PC-9 (cell line): ENCODE data around the gene HBA1. TPM values are rescaled to one million over a fixed set of nuclear protein-coding genes. Genes with fewer than 3 reads are reported as not detected.
"Not testable (repeated sequence)": the region's sequence is repeated elsewhere in the genome, so short reads cannot be mapped to it uniquely, and the experiment has no call there.

Experiments
- BruUV-seq: library from RNA; stranded (reverse); fragments of 400-500 nt; replicated peaks from 2 replicates; lab custom pipeline; 2021; lab: Mats Ljungman, UMichigan
- CTCF ChIA-PET: fragments of 300-600 bp; sonication (Branson Sonifier 250); formaldehyde crosslinking; loops from one replicate; lab custom pipeline; 2022; ENCODE audit warnings: antibody characterized with exemption; lab: Charles Lee
- POLR2A ChIA-PET: fragments of 300-600 bp; sonication (Branson Sonifier 250); formaldehyde crosslinking; loops from one replicate; lab custom pipeline; 2022; ENCODE audit warnings: antibody characterized with exemption; ENCODE audit not compliant: unreplicated experiment; lab: Charles Lee
- DNase-seq, 2 experiments: peaks; one replicate each; pipeline versions ENCODE4 v3.0.0 to v3.0.0-alpha.2; 2015 to 2022; ENCODE audit warnings: mixed read lengths in 1 of 2
- H2AFZ ChIP-seq: fragments of 200-600 bp; sonication (generic); 2 replicates; pipeline ENCODE4 v1.8.1; 2017; ENCODE audit warnings: antibody characterized with exemption
- H3F3A ChIP-seq: fragments of 200-600 bp; sonication (generic); 2 replicates; pipeline ENCODE4 v1.8.1; 2017; ENCODE audit warnings: antibody characterized with exemption, mild to moderate bottlenecking, low read depth; ENCODE audit not compliant: insufficient read depth
- H3K27ac ChIP-seq: fragments of 200-600 bp; sonication (generic); 2 replicates; pipeline ENCODE4 v1.6.1; 2016; ENCODE audit warnings: mixed run types
- H3K27me3 ChIP-seq: fragments of 200-600 bp; sonication (generic); 2 replicates; pipeline ENCODE4 v1.6.1; 2016; ENCODE audit warnings: low read depth, mixed run types; ENCODE audit not compliant: insufficient read depth
- H3K36me3 ChIP-seq: fragments of 200-600 bp; sonication (generic); 2 replicates; pipeline ENCODE4 v1.6.1; 2016; ENCODE audit warnings: low read depth, mixed run types
- H3K4me1 ChIP-seq: fragments of 200-600 bp; sonication (generic); replicated peaks from 2 replicates; pipeline ENCODE4 v1.6.1; 2016; ENCODE audit warnings: mixed run types; ENCODE audit not compliant: insufficient read depth
- H3K4me2 ChIP-seq: fragments of 200-600 bp; sonication (generic); 2 replicates; pipeline ENCODE4 v1.6.1; 2017; ENCODE audit warnings: mixed run types
- H3K4me3 ChIP-seq: fragments of 200-600 bp; sonication (generic); 2 replicates; pipeline ENCODE4 v1.6.1; 2016; ENCODE audit warnings: mixed run types
- H3K79me2 ChIP-seq: fragments of 200-600 bp; sonication (generic); 2 replicates; pipeline ENCODE4 v1.6.1; 2017; ENCODE audit warnings: low read depth, mixed run types
- H3K9me2 ChIP-seq: fragments of 200-600 bp; sonication (generic); 2 replicates; pipeline ENCODE4 v1.8.1; 2017; ENCODE audit warnings: mild to moderate bottlenecking; ENCODE audit not compliant: insufficient read depth
- H3K9me3 ChIP-seq: fragments of 200-600 bp; sonication (generic); 2 replicates; pipeline ENCODE4 v1.8.1; 2016; ENCODE audit warnings: low read depth; ENCODE audit not compliant: insufficient read depth
- H4K20me1 ChIP-seq: fragments of 200-600 bp; sonication (generic); 2 replicates; pipeline ENCODE4 v1.8.1; 2017; ENCODE audit not compliant: insufficient read depth
- EZH2 ChIP-seq: fragments of 200-600 bp; sonication (generic); IDR thresholded peaks from 2 replicates; pipeline ENCODE4 v1.8.0; 2017; ENCODE audit warnings: antibody characterized with exemption, low read depth
- intact Hi-C: fragments of 100-400 bp; cut with micrococcal nuclease; formaldehyde crosslinking; loops from one replicate; pipeline ENCODE4 v1.10.0; 2022; ENCODE audit not compliant: unreplicated experiment
- total RNA-seq: library from RNA; stranded (reverse); gene quantifications from 2 replicates; pipeline ENCODE4 v1.2.3, GENCODE V29; 2021
- TF ChIP-seq, protein P1 (sequence below): fragments of 200-600 bp; sonication (generic); conservative IDR thresholded peaks from 2 replicates; pipeline ENCODE4 v1.6.1; 2017; ENCODE audit warnings: mixed run types, antibody characterized with exemption, mild to moderate bottlenecking, moderate library complexity

HBA1 gene
- total RNA-seq, 1 experiment from 2014 or later, result not detected

DNA sequence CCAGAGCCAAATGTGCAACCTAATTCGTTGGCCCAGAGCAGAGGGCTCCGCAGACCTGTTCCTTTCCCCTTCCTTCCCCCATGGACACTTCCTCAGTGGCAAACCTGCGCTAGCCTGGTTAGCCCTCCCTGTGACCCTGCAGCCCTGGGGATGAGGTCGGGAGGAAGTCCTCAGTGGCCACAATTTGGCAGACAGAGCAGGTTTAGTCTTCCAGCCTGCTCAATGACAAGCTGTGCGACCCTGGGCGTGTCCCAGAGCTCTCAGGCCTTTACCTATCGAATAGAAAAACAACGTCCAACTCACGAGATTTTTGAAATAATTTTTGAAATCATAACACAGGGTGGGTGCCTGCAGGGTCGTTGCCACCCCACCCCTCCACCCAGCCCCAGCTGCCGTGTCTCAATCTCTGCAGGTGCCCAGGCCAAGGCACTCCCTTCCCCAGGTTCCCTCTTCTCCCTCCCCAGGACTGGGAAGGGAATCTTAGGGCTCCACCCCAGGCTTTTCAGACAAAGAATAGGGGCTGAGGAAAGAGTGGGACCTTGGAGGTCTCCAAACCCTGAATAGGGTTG is 9.3 kb upstream of the HBA1 start:
- Histone ChIP-seq H3K27ac (no peak overlapping the region), H3K36me3 (no peaks in the 10 kb centered on the region), H3K9me2 (no peaks in the 10 kb centered on the region), H2AFZ (no peak overlapping the region), H4K20me1 (no peaks in the 10 kb centered on the region), H3K27me3 (peaks cover 14% of the 10 kb centered on the region), H3K9me3 (no peaks in the 10 kb centered on the region), H3K4me2 (no peak overlapping the region), H3K4me3 (no peak overlapping the region), H3F3A (peaks cover 6% of the 10 kb centered on the region; the same call in 1 of the 2 replicates), H3K4me1 (no peaks in the 10 kb centered on the region), H3K79me2 (no peaks in the 10 kb centered on the region)
- POLR2A ChIA-PET, result no interaction called here
- DNase-seq, result no peak
- intact Hi-C loops, result no loop called here
- no TSS peak for BruUV-seq
- TF ChIP-seq, protein P1, sequence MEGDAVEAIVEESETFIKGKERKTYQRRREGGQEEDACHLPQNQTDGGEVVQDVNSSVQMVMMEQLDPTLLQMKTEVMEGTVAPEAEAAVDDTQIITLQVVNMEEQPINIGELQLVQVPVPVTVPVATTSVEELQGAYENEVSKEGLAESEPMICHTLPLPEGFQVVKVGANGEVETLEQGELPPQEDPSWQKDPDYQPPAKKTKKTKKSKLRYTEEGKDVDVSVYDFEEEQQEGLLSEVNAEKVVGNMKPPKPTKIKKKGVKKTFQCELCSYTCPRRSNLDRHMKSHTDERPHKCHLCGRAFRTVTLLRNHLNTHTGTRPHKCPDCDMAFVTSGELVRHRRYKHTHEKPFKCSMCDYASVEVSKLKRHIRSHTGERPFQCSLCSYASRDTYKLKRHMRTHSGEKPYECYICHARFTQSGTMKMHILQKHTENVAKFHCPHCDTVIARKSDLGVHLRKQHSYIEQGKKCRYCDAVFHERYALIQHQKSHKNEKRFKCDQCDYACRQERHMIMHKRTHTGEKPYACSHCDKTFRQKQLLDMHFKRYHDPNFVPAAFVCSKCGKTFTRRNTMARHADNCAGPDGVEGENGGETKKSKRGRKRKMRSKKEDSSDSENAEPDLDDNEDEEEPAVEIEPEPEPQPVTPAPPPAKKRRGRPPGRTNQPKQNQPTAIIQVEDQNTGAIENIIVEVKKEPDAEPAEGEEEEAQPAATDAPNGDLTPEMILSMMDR, result no peak
- TF ChIP-seq EZH2, result no peak
- CTCF ChIA-PET, result no interaction called here

DNA sequence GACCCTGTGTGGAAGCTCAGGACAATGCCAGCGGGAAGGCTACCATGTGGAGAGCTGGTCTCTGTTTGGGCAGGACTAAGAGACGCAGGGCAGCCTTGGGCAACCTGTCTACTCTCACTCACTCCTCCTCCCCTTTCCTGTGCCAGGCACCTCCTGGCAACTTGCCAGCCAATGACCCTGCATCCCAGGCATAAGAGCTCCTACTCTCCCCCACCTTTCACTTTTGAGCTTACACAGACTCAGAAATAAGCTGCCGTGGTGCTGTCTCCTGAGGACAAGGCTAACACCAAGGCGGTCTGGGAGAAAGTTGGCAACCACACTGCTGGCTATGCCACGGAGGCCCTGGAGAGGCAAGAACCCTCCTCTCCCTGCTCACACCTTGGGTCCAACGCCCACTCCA is 8.1 kb upstream of the HBA1 start:
- H3K4me3 ChIP-seq, result no peak overlapping the region
- DNase-seq, result no peak
- no peaks in the 10 kb centered on the region for H3K79me2 ChIP-seq
- peaks cover 10% of the 10 kb centered on the region; the same call in 1 of the 2 replicates for H3K27me3 ChIP-seq
- H3K27ac ChIP-seq, result no peak overlapping the region
- no peaks in the 10 kb centered on the region for H3K9me2 ChIP-seq
- no TSS peak for BruUV-seq
- H2AFZ ChIP-seq, result no peak overlapping the region
- ChIA-PET POLR2A (no interaction called here), CTCF (interaction anchor here (0.6 kb wide), 1 partner anchor 59 kb away, joined by 4 read pairs; no protein-coding TSS in a partner anchor)
- intact Hi-C loops, result no loop called here
- TF ChIP-seq, protein P1, result no peak
- no peak for TF ChIP-seq EZH2
- H3K9me3 ChIP-seq, result no peaks in the 10 kb centered on the region
- H4K20me1 ChIP-seq, result no peaks in the 10 kb centered on the region
- no peaks in the 10 kb centered on the region for H3K4me1 ChIP-seq
- no peak overlapping the region for H3K4me2 ChIP-seq
- H3F3A ChIP-seq, result peaks cover 6% of the 10 kb centered on the region; the same call in 1 of the 2 replicates
- H3K36me3 ChIP-seq, result no peaks in the 10 kb centered on the region

DNA sequence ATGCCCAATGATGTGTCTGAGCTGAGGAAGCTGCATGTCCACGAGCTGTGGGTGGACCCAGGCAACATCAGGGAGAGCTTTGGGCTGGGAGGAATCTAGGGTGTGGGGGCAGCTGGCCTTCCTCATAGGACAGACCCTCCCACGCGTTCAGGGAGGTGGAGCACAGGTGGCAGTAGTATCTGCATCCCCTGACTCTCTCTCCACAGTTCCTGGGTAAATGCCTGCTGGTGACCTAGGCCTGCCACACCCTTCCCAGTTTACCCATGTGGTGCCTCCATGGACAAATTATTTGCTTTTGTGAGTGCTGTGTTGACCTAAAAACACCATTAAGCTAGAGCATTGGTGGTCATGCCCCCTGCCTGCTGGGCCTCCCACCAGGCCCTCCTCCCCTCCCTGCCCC is 7.5 kb upstream of the HBA1 start:
- TF ChIP-seq, protein P1, result no peak
- TF ChIP-seq EZH2, result no peak
- Histone ChIP-seq H3K4me2 (no peak overlapping the region), H3K9me2 (no peaks in the 10 kb centered on the region), H3K4me3 (no peak overlapping the region), H3K36me3 (no peaks in the 10 kb centered on the region), H3K9me3 (no peaks in the 10 kb centered on the region), H3K79me2 (no peaks in the 10 kb centered on the region), H3F3A (peaks cover 6% of the 10 kb centered on the region; the same call in 1 of the 2 replicates), H3K27me3 (peaks cover 10% of the 10 kb centered on the region; the same call in 1 of the 2 replicates), H3K27ac (no peak overlapping the region), H3K4me1 (no peaks in the 10 kb centered on the region), H2AFZ (no peak overlapping the region), H4K20me1 (no peaks in the 10 kb centered on the region)
- intact Hi-C loops, result no loop called here
- no peak for DNase-seq
- ChIA-PET CTCF (no interaction called here), POLR2A (no interaction called here)
- no TSS peak for BruUV-seq

DNA sequence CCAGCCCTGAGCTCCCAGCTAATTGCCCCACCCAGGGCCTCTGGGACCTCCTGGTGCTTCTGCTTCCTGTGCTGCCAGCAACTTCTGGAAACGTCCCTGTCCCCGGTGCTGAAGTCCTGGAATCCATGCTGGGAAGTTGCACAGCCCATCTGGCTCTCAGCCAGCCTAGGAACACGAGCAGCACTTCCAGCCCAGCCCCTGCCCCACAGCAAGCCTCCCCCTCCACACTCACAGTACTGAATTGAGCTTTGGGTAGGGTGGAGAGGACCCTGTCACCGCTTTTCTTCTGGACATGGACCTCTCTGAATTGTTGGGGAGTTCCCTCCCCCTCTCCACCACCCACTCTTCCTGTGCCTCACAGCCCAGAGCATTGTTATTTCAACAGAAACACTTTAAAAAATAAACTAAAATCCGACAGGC is 6.4 kb upstream of the HBA1 start:
- CTCF ChIA-PET, BruUV-seq, H3K4me1 ChIP-seq, H4K20me1 ChIP-seq, H3K4me3 ChIP-seq, H3K9me2 ChIP-seq, H3K4me2 ChIP-seq, H3K36me3 ChIP-seq, H3K9me3 ChIP-seq, H3K79me2 ChIP-seq, H3K27ac ChIP-seq, H2AFZ ChIP-seq, intact Hi-C loops, POLR2A ChIA-PET: not testable (repeated sequence)
- Histone ChIP-seq H3K27me3 (peaks cover 17% of the 10 kb centered on the region), H3F3A (peaks cover 12% of the 10 kb centered on the region)
- DNase-seq, result peak in 1 of 2 experiments; percentile 32
